Retinal pigment epithelial cell (primary cell): ENCODE measurements around the gene RHBDF1.
"Not testable (repeated sequence)": the region's sequence is repeated elsewhere in the genome, so short reads cannot be mapped to it uniquely, and the experiment has no call there.

Source experiments
- DNase-seq: peaks from one replicate; pipeline ENCODE4 v3.0.0-alpha.2; 2010; ENCODE audit warnings: low read depth
- H3K4me3 ChIP-seq: 2 replicates; pipeline ENCODE4 v1.5.1; 2011; ENCODE audit warnings: mild to moderate bottlenecking, low read length, control low read depth, moderate library complexity
- CTCF ChIP-seq: conservative IDR thresholded peaks from 2 replicates; pipeline ENCODE4 v1.5.1; 2011; ENCODE audit warnings: low read depth, low read length, control low read depth, inconsistent platforms

The RHBDF1 gene

GRCh38 chr16:56231-56927, 16.1 kb downstream of the RHBDF1 start:
- TF ChIP-seq CTCF, result no peak
- H3K4me3 ChIP-seq, result no peak overlapping the region
- DNase-seq, result no peak

GRCh38 chr16:55571-56136, 16.8 kb downstream of the RHBDF1 start:
- H3K4me3 ChIP-seq, result no peak overlapping the region
- no peak for TF ChIP-seq CTCF
- no peak for DNase-seq

GRCh38 chr16:54237-54581, 18.2 kb downstream of the RHBDF1 start:
- peak overlapping the region; percentile 78 for H3K4me3 ChIP-seq
- no peak for DNase-seq
- no peak for TF ChIP-seq CTCF

GRCh38 chr16:53346-54236, 18.8 kb downstream of the RHBDF1 start, which contains the start of the genes POLR3K and SNRNP25:
Gene POLR3K, minus strand, starts transcription at chr16:53608. Its CDS starts 22 bp downstream, at chr16:53586.
Gene SNRNP25, plus strand, starts transcription at chr16:53828. Its CDS starts 189 bp downstream, at chr16:54017.
- peak; percentile 93 for DNase-seq
- TF ChIP-seq CTCF, result no peak

GRCh38 chr16:50769-51591, 21.5 kb downstream of the RHBDF1 start:
- TF ChIP-seq CTCF, result no peak
- H3K4me3 ChIP-seq, result no peak overlapping the region
- no peak for DNase-seq

More at GRCh38 chr16:53346-54236, 18.8 kb downstream of the RHBDF1 start, which contains the start of the genes POLR3K and SNRNP25:
- H3K4me3 ChIP-seq, result peak within 1 kb of the TSS; percentile 78

- TF ChIP-seq CTCF, result no peak
- no peak for DNase-seq
Measured at GRCh38 chr16:47234-47633, 25.2 kb downstream of the RHBDF1 start.

GRCh38 chr16:46510-46909, 25.9 kb downstream of the RHBDF1 start:
- DNase-seq, H3K4me3 ChIP-seq: not testable (repeated sequence)

More at GRCh38 chr16:47234-47633, 25.2 kb downstream of the RHBDF1 start:
- no peak overlapping the region for H3K4me3 ChIP-seq
